Mesendoderm (in vitro differentiated cells): Measurements from ENCODE around the gene SST.

Source experiments
- DNase-seq: peaks from one replicate; pipeline ENCODE4 v3.0.0; 2013
- H2AK5ac ChIP-seq: 2 replicates; pipeline ENCODE4 v1.6.1; 2013; ENCODE audit warnings: low read length, inconsistent platforms
- H2BK120ac ChIP-seq: 2 replicates; pipeline ENCODE4 v1.6.1; 2013; ENCODE audit warnings: low read depth, mild to moderate bottlenecking, low read length, moderate library complexity, mixed read lengths
- H2BK15ac ChIP-seq: replicated peaks from 2 replicates; pipeline ENCODE4 v1.6.1; 2013; ENCODE audit warnings: low read depth, mild to moderate bottlenecking, moderate library complexity
- H2BK5ac ChIP-seq: 2 replicates; pipeline ENCODE4 v1.6.1; 2013; ENCODE audit warnings: low read length, inconsistent platforms
- H3K18ac ChIP-seq: 2 replicates; pipeline ENCODE4 v1.6.1; 2013; ENCODE audit warnings: mild to moderate bottlenecking, low read length, mixed read lengths
- H3K23ac ChIP-seq: one replicate; pipeline ENCODE4 v1.6.1; 2013; ENCODE audit warnings: low read length
- H3K27ac ChIP-seq: 2 replicates; pipeline ENCODE4 v1.5.1; 2013; ENCODE audit warnings: low read depth, mild to moderate bottlenecking, inconsistent platforms, low read length, moderate library complexity
- H3K27me3 ChIP-seq: 2 replicates; pipeline ENCODE4 v1.6.1; 2013; ENCODE audit warnings: low read length, control low read depth, mild to moderate bottlenecking, inconsistent platforms; ENCODE audit not compliant: insufficient read depth, poor library complexity
- H3K36me3 ChIP-seq: 2 replicates; pipeline ENCODE4 v1.6.1; 2013; ENCODE audit warnings: low read length, inconsistent platforms; ENCODE audit not compliant: control insufficient read depth, insufficient read depth
- H3K4ac ChIP-seq: one replicate; pipeline ENCODE4 v1.6.1; 2013; ENCODE audit warnings: low read depth, mild to moderate bottlenecking, low read length, moderate library complexity
- H3K4me1 ChIP-seq: 2 replicates; pipeline ENCODE4 v1.6.1; 2013; ENCODE audit warnings: low read depth, low read length, inconsistent platforms; ENCODE audit not compliant: control insufficient read depth
- H3K4me2 ChIP-seq: 2 replicates; pipeline ENCODE4 v1.6.1; 2013; ENCODE audit warnings: low read length
- H3K4me3 ChIP-seq: 2 replicates; pipeline ENCODE4 v1.5.1; 2013; ENCODE audit warnings: mild to moderate bottlenecking, low read length
- H3K56ac ChIP-seq: one replicate; pipeline ENCODE4 v1.6.1; 2013; ENCODE audit warnings: low read length
- H3K79me1 ChIP-seq: 2 replicates; pipeline ENCODE4 v1.6.1; 2013; ENCODE audit warnings: low read length, inconsistent platforms
- H3K79me2 ChIP-seq: 2 replicates; pipeline ENCODE4 v1.6.1; 2013; ENCODE audit warnings: mild to moderate bottlenecking, low read length; ENCODE audit not compliant: control insufficient read depth, insufficient read depth
- H3K9ac ChIP-seq: 2 replicates; pipeline ENCODE4 v1.6.1; 2013; ENCODE audit warnings: low read length, inconsistent platforms
- H4K5ac ChIP-seq: one replicate; pipeline ENCODE4 v1.6.1; 2013; ENCODE audit warnings: low read length
- H4K8ac ChIP-seq: one replicate; pipeline ENCODE4 v1.6.1; 2013; ENCODE audit warnings: low read depth, mild to moderate bottlenecking, control low read depth, low read length, moderate library complexity
- WGBS: extraction: QIAGEN DNeasy Blood & Tissue Kit; methylation state at CpG from one replicate; pipeline ENCODE4 v1.1.7; 2013; ENCODE audit warnings: low lambda C conversion rate, missing lambda C conversion rate; ENCODE audit not compliant: insufficient coverage; ENCODE audit errors: extremely low coverage; 5-methylcytosine and 5-hydroxymethylcytosine counted together

SST gene

GRCh38 chr3:187679638-187680396 is 9.6 kb upstream of the SST start:
- no peak overlapping the region for H2BK15ac ChIP-seq
- whole genome bisulfite sequencing: no CpG with 5 or more reads among the region's 7 CpGs

DNA sequence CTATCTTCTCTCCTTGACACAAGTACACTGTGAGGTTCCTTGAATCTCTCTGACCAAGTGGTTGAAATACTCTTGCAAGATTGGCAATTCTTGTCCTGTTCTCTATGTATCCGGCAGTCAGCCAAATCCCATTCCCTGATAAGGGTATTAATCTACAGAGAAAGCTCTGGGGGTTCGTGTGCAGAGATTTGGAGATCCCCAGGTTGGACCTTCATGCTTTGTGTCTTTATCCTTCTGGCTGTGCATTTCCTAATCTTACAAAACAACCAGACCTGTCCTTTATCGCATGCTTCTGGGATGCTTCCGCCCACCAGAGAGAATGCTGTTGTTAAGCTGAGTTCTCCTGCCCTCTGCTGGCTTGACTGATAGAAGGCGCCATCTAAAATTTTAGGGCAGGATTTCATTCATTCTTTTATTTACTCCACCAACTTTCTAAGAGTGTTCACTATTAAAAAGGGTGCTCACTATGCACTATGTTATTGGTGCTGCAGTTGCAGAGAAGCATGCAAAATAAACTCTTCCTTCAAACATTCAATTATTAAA is 8.6 kb upstream of the SST start:
- peak overlapping the region; percentile 35 for H4K5ac ChIP-seq
- H4K8ac ChIP-seq: no peak overlapping the region
- H3K4me2 ChIP-seq: no peak overlapping the region
- no peak overlapping the region for H2BK5ac ChIP-seq
- H3K27me3 ChIP-seq: no peaks in the 10 kb centered on the region
- H3K9ac ChIP-seq: no peak overlapping the region
- no peak overlapping the region for H3K4ac ChIP-seq
- DNase-seq: peak; percentile 86
- H3K79me2 ChIP-seq: no peaks in the 10 kb centered on the region
- H3K23ac ChIP-seq: no peak overlapping the region
- H3K36me3 ChIP-seq: no peaks in the 10 kb centered on the region
- H2BK15ac ChIP-seq: no peak overlapping the region
- no CpG with 5 or more reads among the region's 5 CpGs for WGBS
- H3K56ac ChIP-seq: peak overlapping the region; percentile 20
- no peak overlapping the region for H3K4me3 ChIP-seq
- H3K27ac ChIP-seq: no peak overlapping the region
- peak overlapping the region; percentile 72 for H3K18ac ChIP-seq
- H3K4me1 ChIP-seq: no peaks in the 10 kb centered on the region
- peak overlapping the region; percentile 55 for H2BK120ac ChIP-seq
- no peaks in the 10 kb centered on the region for H3K79me1 ChIP-seq
- H2AK5ac ChIP-seq: no peak overlapping the region

More at GRCh38 chr3:187679638-187680396, 9.6 kb upstream of the SST start:
- no peak overlapping the region for H2BK120ac ChIP-seq
- H3K79me2 ChIP-seq: no peaks in the 10 kb centered on the region
- no peak overlapping the region for H3K18ac ChIP-seq
- H3K4me3 ChIP-seq: no peak overlapping the region
- no peak overlapping the region for H4K8ac ChIP-seq
- no peak overlapping the region for H3K23ac ChIP-seq
- H3K27me3 ChIP-seq: no peaks in the 10 kb centered on the region
- H3K4me1 ChIP-seq: no peaks in the 10 kb centered on the region
- H2BK5ac ChIP-seq: no peak overlapping the region
- H3K27ac ChIP-seq: no peak overlapping the region
- H4K5ac ChIP-seq: no peak overlapping the region
- no peaks in the 10 kb centered on the region for H3K79me1 ChIP-seq
- H3K9ac ChIP-seq: no peak overlapping the region
- H3K4ac ChIP-seq: no peak overlapping the region
- no peak overlapping the region for H2AK5ac ChIP-seq
- H3K56ac ChIP-seq: no peak overlapping the region
- DNase-seq: peak; percentile 92
- H3K4me2 ChIP-seq: no peak overlapping the region
- no peaks in the 10 kb centered on the region for H3K36me3 ChIP-seq

DNA sequence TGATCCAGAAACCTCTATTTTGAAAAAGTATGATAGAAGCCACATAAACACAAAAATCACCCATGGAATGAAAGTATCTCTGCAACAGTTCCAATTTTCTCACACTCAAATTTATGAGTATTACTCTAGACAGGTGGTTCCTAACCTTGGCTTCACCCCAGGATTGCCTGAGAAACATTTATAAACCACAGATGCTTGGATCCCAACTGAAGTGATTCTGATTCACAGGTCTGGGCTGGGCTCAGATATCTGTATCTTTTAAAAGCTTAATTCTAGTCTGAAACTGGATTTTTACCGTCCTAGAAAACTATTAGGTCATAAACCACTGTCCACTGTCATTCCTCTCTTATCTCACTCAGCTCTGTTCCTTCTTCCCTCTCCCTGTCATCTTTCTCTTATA is 7.4 kb upstream of the SST start:
- Histone ChIP-seq H3K9ac (no peak overlapping the region), H3K4me3 (no peak overlapping the region), H2BK15ac (no peak overlapping the region), H3K79me2 (no peaks in the 10 kb centered on the region), H3K27me3 (no peaks in the 10 kb centered on the region), H2AK5ac (no peak overlapping the region), H3K4me2 (no peak overlapping the region), H2BK5ac (no peak overlapping the region), H3K79me1 (no peaks in the 10 kb centered on the region), H2BK120ac (no peak overlapping the region), H3K56ac (no peak overlapping the region), H4K5ac (no peak overlapping the region), H4K8ac (no peak overlapping the region), H3K27ac (no peak overlapping the region), H3K23ac (no peak overlapping the region), H3K36me3 (no peaks in the 10 kb centered on the region), H3K4me1 (no peaks in the 10 kb centered on the region), H3K18ac (no peak overlapping the region), H3K4ac (no peak overlapping the region)
- no CpG with 5 or more reads among the region's 1 CpG for WGBS
- no peak for DNase-seq

GRCh38 chr3:187673012-187673411 is 2.8 kb upstream of the SST start:
- H3K27ac ChIP-seq: no peak overlapping the region
- H3K79me2 ChIP-seq: no peaks in the 10 kb centered on the region
- no CpG with 5 or more reads among the region's 3 CpGs for WGBS
- H3K4ac ChIP-seq: no peak overlapping the region
- H3K4me1 ChIP-seq: no peaks in the 10 kb centered on the region
- no peak overlapping the region for H2BK120ac ChIP-seq
- peaks cover 5% of the 10 kb centered on the region for H3K27me3 ChIP-seq
- H2BK15ac ChIP-seq: no peak overlapping the region
- no peak overlapping the region for H3K18ac ChIP-seq
- H3K4me2 ChIP-seq: no peak overlapping the region
- no peak overlapping the region for H3K56ac ChIP-seq
- H2AK5ac ChIP-seq: no peak overlapping the region
- no peak overlapping the region for H3K23ac ChIP-seq
- no peaks in the 10 kb centered on the region for H3K79me1 ChIP-seq
- no peak overlapping the region for H2BK5ac ChIP-seq
- H3K36me3 ChIP-seq: no peaks in the 10 kb centered on the region
- no peak overlapping the region for H3K9ac ChIP-seq
- no peak overlapping the region for H3K4me3 ChIP-seq
- DNase-seq: peak; percentile 59
- H4K8ac ChIP-seq: no peak overlapping the region
- no peak overlapping the region for H4K5ac ChIP-seq

DNA sequence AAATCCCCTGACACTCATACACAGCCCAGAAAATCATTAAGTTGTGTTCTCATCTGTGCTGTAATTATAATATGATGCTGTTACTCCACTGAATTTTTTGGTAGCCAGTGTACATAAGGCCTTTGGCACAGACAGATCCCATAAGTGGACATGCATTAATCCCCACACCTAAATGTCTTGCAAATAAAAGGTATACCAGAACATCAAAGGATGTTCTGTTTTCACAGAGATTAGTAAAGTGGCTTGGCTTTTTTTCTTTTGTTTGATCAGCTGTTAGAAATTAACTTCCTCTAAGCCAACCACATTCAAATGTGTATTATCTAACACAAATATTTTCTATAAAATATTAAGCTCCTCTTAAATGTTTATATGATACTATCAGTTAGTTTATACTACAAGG is 2.7 kb downstream of the SST start:
- Histone ChIP-seq H3K79me2 (no peaks in the 10 kb centered on the region), H3K27me3 (peaks cover 5% of the 10 kb centered on the region), H3K79me1 (no peaks in the 10 kb centered on the region), H3K9ac (no peak overlapping the region), H3K4me2 (no peak overlapping the region), H2BK5ac (no peak overlapping the region), H3K4me1 (no peaks in the 10 kb centered on the region), H3K4me3 (no peak overlapping the region), H3K23ac (no peak overlapping the region), H2BK120ac (no peak overlapping the region), H3K18ac (no peak overlapping the region), H3K27ac (no peak overlapping the region), H2BK15ac (no peak overlapping the region), H4K5ac (no peak overlapping the region), H2AK5ac (no peak overlapping the region), H3K56ac (no peak overlapping the region), H4K8ac (no peak overlapping the region), H3K36me3 (no peaks in the 10 kb centered on the region), H3K4ac (no peak overlapping the region)
- DNase-seq: no peak
